GOT3 (cell line): Measurements from ENCODE around the gene GAPDHS.

Source experiments
- DNase-seq: peaks from one replicate; lab custom pipeline; 2025; ENCODE audit warnings: mixed read lengths; lab: John Stamatoyannopoulos, UW

GAPDHS gene

DNA sequence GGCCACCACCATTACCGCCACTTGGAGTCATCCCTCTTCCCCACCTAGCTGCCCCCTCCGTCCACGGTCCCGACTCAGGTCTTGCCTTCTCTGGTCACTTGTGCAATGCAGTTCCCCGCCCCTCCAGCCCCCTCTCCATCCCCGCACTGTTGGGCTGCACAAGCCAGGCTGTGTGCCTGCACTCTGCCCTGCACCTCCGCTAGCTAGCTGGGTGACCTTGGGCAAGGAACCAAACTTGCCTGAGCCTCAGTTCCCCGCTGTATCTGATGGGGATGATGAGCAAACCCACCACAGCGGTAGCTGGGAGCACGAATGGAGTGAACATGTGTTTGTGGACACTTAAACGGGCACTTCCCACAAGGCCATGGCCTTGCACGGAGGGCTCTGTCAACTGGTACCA is 6.6 kb downstream of the GAPDHS start:
- no peak for DNase-seq

DNA sequence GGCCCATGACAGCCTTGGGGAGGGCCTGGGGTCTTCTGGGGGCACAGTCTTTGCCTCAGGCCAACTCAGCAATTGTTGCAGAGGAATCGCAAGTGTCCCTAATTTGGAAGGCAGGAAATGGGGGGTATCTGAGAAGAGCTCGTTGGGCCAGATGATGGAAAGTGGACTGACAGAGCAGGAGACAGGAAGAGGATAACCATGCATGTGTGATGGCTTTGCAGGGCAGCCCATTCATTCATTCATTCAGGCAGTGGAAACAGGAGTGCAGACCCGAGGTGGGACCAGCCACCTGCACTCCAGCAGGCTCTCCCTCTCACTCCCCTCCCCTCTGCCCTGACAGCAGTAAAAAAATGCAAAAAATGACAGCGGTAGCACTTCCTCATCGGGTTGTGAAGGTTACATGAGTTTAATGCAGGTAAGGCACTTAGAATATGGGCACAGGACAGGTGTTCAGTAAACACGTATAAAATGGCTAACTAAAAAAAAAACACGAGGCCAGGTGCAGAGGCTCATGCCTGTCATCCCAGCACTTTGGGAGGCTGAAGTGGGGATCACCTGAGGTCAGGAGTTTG is 7.2 kb downstream of the GAPDHS start:
- DNase-seq = no peak

DNA sequence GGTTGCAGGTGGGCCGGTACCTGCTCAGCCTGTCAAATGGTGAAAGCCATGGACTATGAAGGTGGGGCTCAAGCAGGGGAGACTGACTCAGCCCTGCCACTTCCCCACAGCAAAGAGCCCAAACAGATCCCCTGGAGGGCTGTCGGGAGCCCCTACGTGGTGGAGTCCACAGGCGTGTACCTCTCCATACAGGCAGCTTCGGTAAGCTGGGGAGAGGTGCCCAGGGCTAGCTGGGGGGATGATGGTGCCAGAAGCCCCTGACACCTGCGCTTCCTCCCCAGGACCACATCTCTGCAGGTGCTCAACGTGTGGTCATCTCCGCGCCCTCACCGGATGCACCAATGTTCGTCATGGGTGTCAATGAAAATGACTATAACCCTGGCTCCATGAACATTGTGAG is 9.0 kb downstream of the GAPDHS start:
- no peak for DNase-seq

DNA sequence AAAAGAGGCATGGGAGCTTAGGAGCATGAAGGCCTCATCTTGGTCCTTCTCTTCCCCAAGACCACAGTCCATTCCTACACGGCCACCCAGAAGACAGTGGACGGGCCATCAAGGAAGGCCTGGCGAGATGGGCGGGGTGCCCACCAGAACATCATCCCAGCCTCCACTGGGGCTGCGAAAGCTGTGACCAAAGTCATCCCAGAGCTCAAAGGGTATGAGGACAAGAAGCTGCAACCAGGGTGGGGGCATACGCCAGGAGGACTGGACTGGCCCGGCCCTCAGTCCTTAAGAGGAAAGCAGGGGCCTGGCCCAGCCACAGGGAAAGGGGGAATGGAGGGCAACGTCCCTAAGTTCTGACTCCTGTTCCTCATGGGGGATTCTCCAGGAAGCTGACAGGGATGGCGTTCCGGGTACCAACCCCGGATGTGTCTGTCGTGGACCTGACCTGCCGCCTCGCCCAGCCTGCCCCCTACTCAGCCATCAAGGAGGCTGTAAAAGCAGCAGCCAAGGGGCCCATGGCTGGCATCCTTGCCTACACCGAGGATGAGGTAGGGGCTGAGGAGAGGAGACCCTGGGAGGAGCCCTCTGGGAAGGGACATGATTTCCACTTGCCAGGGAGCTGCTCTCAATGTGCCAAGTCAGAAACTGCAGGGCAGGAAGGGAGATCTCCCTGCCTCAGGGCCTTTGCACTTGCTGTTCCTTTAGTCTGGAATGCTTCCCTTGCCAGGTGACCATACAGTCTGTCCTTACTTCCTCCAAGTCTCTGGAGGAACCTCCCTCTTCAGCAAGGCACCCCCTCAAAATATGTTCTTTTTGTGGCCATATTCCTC is 10.2 kb downstream of the GAPDHS start:
- no peak for DNase-seq

DNA sequence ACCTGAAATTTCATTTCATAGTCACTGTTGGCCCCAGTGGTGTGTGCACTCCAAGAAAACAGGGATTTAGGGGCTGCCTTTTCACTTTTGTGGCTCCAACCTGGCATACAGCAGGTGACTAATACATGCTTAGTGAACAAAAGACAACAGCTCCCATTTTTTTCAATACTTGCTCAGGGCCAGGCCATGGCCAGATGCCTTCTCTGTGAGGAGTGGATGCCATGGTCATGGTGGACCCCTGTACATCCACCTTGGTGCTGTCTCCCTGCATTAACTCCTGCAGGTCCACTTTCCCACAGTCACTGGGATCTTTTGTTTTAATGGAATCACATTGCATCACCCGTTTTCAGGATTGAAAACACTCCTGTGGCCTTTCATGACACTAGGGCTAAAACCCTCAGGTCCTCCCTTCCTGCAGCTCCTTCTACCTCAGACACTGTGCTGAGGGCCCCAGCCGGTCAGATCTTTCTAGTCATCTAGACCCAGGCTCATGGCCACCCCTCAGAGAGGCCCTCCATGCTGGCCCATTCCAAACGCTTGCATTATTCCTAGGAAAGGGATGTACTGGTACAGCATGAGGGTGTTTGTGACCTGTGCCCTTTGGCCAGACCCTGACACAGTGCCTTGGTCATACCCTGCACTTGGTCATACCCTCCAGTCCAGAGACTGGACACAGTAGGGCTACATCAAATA is 11.0 kb downstream of the GAPDHS start:
- DNase-seq = no peak

DNA sequence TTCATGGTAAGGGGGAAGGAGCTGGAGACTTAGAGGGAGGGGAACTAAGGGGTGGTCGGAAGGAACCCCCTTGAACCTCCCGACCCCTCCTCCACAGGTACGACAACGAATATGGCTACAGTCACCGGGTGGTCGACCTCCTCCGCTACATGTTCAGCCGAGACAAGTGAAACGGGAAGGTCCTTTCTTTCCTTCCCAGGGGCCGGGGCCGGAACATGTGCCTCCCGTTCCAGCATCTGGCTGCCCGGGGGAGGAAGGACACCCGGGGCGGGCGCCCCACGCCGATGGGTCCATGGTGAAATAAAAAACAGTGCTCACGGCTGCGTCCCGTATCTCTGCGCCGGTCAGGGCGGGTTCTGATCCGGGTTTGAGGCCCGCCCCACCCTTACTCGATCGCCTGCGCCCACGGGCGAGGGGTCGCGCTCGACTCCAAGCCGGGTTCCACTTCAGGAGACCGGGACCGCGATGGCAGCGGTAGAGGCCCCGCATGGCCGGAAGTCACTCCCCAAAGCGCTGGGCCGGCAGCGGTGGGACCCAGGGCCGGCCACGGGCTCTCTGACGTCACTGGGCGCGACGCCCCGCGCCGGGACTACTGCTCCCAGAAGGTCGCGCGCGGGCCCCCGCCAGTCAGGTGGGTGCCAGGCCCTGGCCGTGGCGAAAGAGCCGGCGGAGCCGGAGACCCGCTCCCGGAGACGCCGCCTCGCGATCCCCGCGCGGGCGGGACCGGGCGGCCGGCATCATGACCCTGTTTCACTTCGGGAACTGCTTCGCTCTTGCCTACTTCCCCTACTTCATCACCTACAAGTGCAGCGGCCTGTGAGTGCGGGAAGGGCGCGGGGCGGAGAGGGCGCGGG is 12.0 kb downstream of the GAPDHS start, which contains the start of gene TMEM147:
Gene TMEM147 (plus strand): TSS at position 626 of the 854 bp plus-strand sequence. CDS start 114 bp downstream, at position 740.
- DNase-seq = peak; percentile 43

DNA sequence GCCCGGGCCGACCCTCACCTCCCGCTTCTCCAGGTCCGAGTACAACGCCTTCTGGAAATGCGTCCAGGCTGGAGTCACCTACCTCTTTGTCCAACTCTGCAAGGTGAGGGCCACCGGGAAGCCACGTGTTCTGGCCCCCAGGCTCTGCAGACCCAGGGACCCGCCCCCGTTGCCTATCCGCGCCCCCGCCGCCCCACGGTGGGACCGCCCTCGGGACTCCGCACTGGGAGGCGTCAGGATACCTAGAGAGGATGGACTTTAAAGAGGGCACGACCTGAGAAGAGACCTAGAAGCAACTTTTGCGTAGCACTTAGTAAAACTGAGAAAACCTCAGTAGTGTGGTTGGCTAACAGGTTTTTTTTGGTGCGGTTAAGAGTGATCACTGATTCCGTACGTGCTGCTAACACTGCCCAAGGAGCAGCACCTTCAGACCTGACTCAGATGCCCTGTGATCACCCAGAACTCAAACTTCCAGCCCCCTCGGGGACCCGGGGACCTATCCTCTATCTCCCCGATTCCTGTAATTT is 12.7 kb downstream of the GAPDHS start:
- no peak for DNase-seq

DNA sequence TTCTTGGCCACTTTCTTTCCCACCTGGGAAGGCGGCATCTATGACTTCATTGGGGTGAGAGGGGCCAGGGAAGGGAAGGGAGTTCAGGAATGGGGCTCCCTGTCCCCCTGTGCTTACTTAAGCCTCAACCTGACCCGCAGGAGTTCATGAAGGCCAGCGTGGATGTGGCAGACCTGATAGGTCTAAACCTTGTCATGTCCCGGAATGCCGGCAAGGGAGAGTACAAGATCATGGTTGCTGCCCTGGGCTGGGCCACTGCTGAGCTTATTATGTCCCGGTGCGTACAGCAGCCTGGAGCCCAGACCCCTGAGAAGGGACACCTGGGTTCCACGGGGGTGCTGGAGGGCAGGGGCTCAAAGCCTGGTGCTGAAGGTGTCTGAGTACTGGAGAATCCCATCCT is 13.3 kb downstream of the GAPDHS start:
- DNase-seq = no peak

DNA sequence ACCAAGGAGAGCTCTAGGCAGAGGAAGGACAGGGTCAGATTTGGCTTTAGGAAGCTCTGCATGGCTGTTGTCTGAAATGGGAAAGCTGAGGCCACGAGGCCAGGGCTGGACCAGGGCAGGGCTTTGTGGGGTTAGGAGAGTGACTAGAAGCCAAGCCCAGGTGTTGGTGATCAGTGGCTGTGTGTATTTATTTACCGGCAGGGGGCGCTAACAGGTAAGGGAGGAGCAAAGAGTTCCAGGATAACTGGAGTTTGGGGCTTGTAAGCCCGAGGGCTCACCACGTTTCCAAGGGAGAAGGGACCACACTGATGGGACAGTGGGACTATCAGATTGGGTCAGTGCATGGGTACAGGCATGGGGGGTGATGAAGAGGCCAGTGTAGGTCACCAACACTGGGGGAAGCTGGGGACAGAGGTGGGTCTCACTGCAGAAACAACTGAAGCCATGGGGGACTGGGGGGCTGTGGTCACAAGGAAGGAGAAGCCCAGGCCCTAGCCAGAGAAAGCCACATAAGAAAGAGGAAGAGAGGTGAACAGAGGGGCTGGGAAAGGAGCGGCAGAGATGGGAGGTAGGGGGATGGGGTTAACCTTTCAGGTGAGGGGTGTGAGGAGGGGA is 16.0 kb downstream of the GAPDHS start:
- DNase-seq = no peak

DNA sequence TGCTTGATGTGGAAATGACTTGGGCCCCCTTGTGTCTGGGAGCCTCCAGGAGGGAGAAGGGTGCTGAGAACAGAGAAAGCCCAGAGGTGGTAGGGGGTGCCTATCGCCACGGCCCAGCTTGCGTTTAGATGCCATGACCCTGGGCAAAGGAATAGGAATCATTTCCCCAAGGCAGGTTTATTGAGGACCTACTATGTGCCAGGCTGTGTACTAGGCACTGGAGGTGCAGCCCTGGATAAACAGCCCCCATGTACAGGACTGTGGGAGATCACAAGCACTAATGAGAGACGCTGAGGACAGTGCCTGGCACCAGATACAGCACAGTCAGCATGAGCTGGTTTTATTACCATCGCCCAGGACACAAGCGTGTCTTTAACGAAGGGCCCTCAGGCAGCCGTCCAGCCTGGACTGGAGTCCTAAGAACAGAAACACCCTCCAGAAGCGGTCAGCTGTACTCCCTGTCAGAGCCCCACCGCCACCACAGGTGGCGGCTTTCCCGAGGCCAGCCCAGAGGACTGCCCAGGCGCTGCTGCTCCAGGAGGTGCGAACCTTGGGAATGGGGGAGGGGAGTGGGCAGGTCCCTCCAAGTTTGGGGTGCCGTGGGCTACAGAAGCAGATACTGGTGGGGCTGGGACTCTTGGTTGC is 16.7 kb downstream of the GAPDHS start:
- no peak for DNase-seq

DNA sequence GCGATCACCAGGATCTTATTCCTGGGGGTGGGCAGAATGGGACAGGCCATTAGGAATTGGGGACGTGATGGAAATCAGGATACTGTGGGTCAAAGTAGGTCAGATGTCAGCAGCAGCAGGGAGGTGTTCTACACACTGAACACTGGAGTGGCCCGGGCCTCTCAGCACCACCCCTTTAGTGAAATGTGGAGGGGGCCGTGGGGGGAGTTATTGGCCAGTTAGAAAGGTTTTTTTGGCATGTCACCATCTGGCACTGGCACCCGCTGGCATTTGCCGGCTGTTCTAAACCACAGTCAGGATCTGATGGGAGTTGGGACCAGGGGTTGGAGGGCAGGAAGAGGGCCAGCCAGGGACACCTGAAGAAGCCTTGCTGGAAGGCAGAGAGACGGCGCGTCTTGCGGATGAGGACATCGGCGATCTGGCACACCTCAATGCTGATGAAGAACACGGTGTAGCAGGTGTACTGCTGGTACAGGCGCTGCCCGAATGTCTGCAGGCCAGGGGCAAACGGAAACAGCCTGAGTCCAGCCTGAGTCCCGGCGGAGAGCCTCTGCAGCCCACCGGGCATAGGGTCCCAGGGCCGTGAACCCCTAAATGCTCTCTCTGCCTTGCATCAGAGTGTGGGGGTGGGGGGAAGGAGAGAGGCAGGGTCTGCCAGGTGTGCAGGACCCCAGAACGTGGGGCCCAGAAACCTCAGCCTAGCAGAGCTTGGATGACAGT is 18.0 kb downstream of the GAPDHS start:
- DNase-seq = no peak

DNA sequence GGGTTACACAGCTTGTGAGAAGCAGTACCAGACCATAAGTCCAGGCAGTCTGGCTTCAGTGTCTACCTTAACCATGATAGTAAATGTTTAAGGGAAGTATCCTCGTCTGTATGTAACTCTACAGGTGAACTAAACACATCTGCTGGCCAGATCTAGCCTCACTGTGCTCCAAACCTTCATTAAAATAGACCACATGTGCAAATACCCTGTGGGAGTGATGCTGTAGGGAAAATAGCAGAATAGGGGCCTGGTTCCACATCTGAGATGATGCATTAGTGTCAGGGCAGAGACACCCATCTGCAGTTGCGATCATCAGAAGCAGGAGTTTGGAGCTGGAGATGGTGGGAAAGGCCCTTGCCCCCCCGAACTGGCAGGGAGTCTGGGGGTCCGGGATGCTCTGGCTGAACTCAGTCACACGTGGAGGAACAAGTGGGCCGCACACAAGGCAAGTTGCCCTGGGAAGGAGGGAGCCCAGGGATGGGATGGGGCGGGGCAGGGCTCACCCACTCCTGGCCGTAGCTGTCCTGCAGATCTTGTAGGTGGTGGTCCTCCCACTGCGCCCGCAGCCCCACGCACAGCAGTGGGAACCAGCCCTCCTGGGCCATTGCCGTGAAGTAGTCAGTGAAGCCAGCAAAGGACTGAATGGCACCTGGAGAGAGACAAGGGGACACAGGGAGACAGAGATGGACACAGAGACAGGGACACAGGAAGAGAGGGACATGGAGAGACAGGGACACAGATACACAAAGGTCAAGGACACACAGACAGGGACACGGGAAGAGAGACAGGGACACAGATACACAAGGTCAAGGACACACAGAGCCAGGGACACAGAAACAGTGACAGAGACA is 19.5 kb downstream of the GAPDHS start:
- DNase-seq = no peak

DNA sequence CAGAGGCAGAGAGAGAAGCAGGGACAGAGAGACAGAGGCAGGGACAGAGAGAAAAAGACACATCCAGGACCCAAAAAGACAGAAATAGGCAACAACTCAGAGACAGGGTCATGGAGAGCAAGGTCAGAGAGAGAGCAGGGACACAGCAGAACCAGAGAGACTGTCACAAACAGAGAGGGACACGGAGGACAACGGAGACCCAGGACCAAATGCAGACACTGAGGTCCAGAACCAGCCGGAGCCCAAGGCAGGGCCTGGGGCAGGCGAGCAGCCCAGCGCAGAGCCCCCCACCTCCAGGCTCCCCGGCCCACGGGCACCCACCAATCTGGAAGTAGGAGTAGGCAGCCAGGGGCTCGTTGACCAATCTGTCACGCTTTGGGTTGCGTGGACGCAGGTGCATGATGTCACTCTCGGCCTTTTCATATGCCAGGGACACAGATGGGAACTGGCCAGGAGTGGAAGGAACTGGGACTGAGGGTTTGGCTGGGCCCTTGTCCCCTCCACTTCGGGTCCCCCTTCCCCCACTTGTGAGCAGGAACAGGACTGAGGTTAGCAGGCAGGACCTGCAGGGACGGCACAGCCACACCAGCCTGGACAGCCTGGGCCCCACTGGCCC is 20.2 kb downstream of the GAPDHS start:
- DNase-seq = no peak

DNA sequence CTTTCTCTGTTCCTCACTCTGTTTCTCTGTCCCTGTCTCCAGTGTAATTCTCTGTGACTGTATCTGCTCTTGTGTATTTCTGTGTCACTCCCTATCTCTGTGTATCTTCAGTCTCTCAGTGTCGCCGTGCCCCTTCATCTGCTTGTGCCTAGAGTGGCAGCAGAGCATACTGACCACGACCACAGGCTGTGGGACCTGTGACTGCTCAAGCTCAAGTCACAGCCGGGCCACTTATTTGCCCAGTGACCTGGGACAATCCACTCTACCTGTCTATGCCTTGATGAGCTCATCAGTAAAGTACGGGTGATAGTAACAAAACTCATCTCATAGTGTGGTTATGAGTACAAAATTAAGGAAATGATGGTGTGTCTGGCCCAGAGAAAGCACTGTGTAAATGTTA is 20.8 kb downstream of the GAPDHS start:
- no peak for DNase-seq

DNA sequence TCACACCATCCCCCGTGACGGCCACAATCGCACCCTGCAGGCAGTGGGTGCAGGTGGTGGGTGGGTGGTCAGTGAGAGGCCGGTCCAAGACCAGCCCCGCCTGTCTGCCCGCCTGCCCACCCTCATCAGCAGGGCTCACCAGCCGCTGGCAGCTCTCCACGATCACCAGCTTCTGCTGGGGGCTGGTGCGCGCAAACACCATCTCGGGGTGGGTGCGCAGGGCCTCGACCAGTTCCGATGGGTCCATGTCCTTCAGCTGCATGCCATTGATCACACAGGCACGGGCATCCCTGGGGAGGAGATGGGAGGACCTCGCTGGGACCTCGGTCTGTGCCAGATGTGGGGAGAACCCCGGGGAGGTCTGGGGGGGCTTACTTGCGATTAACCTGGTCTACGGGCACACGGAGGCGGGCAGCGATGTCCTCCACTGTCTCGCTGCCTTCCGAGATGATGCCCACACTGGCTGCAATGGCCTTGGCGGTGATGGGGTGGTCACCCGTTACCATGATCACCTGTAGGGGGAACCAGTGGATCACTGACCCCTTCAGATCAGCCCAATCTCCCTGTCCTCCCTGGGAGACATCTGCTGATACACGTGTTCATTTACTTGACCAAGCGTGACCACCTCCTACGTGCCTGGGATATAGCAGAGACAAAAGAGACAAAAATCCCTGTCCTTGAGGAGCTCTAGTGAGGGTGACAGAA is 22.2 kb downstream of the GAPDHS start:
- no peak for DNase-seq

DNA sequence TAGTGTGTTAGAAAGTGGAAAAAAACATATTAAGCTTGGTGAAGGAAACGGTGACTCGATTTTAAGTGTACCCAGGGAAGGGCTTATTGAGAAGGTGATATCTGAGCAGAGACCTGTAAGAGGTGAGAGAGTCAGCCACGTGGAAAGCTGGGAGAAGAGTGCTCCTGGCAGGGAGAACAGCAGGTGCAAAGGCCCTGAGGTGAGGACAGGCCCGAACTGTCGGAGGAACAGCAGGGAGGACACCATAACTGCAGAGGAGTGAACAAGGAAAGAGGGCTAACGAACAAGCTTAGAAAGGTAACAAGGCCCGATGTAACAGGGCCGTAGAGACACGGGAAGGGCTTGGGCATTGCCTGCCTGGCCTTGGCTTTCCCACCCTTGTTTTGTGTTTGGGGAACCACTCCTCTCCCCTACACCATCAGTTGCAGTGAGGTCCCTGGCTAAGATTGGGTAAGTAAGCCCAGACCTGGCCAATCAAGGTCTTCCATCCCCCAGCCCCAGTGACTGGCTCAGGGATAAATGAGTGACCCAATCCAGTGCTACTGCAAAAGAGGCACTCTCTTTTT is 22.9 kb downstream of the GAPDHS start:
- DNase-seq = no peak

DNA sequence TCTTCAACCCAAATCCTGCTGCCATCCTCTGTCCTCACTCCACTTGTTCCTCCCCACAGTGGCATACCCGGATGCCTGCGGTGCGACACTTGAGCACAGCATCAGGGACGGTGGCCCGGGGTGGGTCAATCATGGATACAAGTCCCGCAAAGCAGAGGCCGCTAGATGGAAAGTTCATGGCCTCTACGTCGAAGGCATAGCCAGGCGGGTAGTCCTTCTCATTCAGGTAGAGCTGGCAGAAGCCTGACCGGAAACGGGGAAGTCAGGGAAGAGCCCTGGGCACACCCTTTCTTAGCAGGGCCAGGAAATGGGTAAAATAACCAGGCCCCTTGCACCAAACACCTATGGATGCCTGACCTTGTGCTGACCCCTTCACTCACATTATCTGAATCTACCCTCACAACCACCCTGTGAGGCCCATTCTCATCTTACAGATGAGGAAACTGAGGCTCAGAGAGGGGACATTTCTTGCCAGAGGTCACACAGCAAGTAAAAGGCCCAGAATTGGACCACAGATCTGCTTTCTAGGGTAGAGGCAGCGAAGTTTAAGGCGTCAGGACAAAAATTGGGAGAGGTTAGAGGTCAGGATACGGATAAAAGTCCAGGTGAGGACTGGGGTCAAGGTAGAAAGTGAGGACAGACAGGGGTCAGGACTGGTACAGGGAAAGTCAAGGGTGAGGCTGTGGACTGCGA is 23.7 kb downstream of the GAPDHS start:
- DNase-seq = no peak
